CD1c-positive myeloid dendritic cell (primary cell): ENCODE measurements around the gene CARMIL3.

Experiments used
- DNase-seq: peaks from one replicate; pipeline ENCODE4 v3.0.0-alpha.2; 2016; ENCODE audit errors: extremely low spot score

Gene CARMIL3

GRCh38 chr14:24078146-24078545 lies 26.3 kb downstream of the CARMIL3 start:
- DNase-seq: no peak

- DNase-seq: no peak
Observed at GRCh38 chr14:24079491-24080141, 27.8 kb downstream of the CARMIL3 start.

- no peak for DNase-seq
Observed at GRCh38 chr14:24080142-24080530, 28.3 kb downstream of the CARMIL3 start.

- peak; percentile 41 for DNase-seq
Observed at GRCh38 chr14:24080888-24081738, 29.3 kb downstream of the CARMIL3 start.

- DNase-seq: no peak
Observed at GRCh38 chr14:24081739-24082211, 30.0 kb downstream of the CARMIL3 start.

GRCh38 chr14:24082411-24083080 lies 30.7 kb downstream of the CARMIL3 start:
- DNase-seq: no peak

- DNase-seq: no peak
Observed at GRCh38 chr14:24083462-24083861, 31.7 kb downstream of the CARMIL3 start.

- DNase-seq: no peak
Observed at GRCh38 chr14:24084440-24084839, 32.6 kb downstream of the CARMIL3 start.

- DNase-seq: no peak
Observed at GRCh38 chr14:24085215-24085614, 33.4 kb downstream of the CARMIL3 start.

- no peak for DNase-seq
Observed at GRCh38 chr14:24086193-24086955, 34.6 kb downstream of the CARMIL3 start.

GRCh38 chr14:24087004-24087403 lies 35.2 kb downstream of the CARMIL3 start:
- no peak for DNase-seq

- no peak for DNase-seq
Observed at GRCh38 chr14:24088095-24088494, 36.3 kb downstream of the CARMIL3 start.

- DNase-seq: no peak
Observed at GRCh38 chr14:24089890-24090289, 38.1 kb downstream of the CARMIL3 start.

- DNase-seq: no peak
Observed at GRCh38 chr14:24092110-24092504, 40.3 kb downstream of the CARMIL3 start.

GRCh38 chr14:24092505-24093206 lies 40.8 kb downstream of the CARMIL3 start:
- peak; percentile 75 for DNase-seq

GRCh38 chr14:24093207-24093900 lies 41.5 kb downstream of the CARMIL3 start:
- DNase-seq: no peak

GRCh38 chr14:24093901-24094840 lies 42.4 kb downstream of the CARMIL3 start, which contains the start of gene PCK2:
PCK2 (plus strand) TSS chr14:24094311; CDS start chr14:24094406, 95 bp downstream.
- peak; percentile 85 for DNase-seq

GRCh38 chr14:24094841-24095270 lies 43.0 kb downstream of the CARMIL3 start:
- DNase-seq: no peak
